ENCODE results near the gene FRMD7.
"Not testable (repeated sequence)": the region's sequence is repeated elsewhere in the genome, so short reads cannot be mapped to it uniquely, and the experiment has no call there.

The FRMD7 gene

DNA sequence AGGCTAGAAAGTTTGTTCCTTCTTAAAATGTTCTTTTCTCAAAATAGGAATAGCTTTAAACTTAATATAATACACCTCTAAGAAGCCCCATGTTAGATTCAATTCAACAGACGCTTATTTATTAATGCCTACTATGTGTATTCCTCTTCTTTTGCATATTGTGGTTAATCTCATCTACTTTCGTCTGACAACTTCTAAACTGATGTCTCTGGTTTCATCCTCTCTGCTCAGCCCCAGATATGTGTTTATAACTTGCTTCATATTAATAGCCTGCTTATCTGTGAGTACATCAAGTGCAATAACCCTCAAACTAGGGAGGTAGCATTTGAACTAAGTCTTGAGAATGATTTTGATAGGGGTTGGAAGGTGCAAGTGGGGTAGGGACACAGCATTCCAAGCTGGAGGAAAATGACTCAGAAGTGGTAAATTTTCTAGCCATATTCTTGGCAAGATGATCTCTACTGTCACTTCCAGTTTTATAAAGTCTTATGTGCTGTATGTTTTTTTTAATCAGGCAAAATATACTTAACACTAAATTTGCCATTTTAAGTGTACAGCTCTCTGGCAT is 67.8 kb downstream of the FRMD7 start:
- no peaks in the 10 kb centered on the region for H3K9me3 ChIP-seq (replicated peaks; ENCODE audit: low read length)
- no peaks in the 10 kb centered on the region for H3K4me1 ChIP-seq (ENCODE audit: control insufficient read depth, insufficient read depth, low read length)
- no peak overlapping the region for H3K4me2 ChIP-seq (ENCODE audit: low read length)

DNA sequence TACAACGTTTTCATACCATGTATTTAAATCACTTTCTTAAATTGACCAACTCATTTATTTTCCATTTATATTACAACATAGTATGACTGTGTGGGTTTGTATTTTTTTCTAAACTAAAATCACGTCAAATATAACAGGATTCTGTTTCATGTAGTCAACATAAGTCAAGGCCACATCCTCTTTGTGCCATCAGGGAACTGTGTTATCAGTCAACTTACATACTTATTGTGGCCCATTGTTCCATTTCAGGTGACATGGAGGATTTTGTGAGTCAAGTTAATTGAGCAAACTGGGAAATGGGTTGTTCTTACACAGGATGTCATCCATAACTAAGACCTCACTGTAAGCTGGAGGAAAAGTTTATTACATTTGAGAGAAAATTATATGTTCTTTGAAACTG is 68.8 kb downstream of the FRMD7 start:
- no peaks in the 10 kb centered on the region for H3K4me1 ChIP-seq (ENCODE audit: control insufficient read depth, insufficient read depth, low read length)
- no peak overlapping the region for H3K4me3 ChIP-seq (ENCODE audit: low read length)
- no peaks in the 10 kb centered on the region for H3K9me3 ChIP-seq (replicated peaks; ENCODE audit: low read length)
- H3K36me3 ChIP-seq (ENCODE audit: insufficient read depth, low read length), result no peaks in the 10 kb centered on the region
- H3K9ac ChIP-seq (ENCODE audit: low read depth, low read length), result no peak overlapping the region
- H3K27me3 ChIP-seq (ENCODE audit: control insufficient read depth, insufficient read depth, low read length), result peaks cover 28% of the 10 kb centered on the region
- H3K4me2 ChIP-seq (ENCODE audit: low read length), result no peak overlapping the region

More for the DNA sequence above, 67.8 kb downstream of the FRMD7 start:
- H3K27me3 ChIP-seq (ENCODE audit: control insufficient read depth, insufficient read depth, low read length), result peaks cover 26% of the 10 kb centered on the region
- H3K9ac ChIP-seq (ENCODE audit: low read depth, low read length), result no peak overlapping the region
- H3K4me3 ChIP-seq (ENCODE audit: low read length), result no peak overlapping the region
- H3K36me3 ChIP-seq (ENCODE audit: insufficient read depth, low read length), result no peaks in the 10 kb centered on the region

DNA sequence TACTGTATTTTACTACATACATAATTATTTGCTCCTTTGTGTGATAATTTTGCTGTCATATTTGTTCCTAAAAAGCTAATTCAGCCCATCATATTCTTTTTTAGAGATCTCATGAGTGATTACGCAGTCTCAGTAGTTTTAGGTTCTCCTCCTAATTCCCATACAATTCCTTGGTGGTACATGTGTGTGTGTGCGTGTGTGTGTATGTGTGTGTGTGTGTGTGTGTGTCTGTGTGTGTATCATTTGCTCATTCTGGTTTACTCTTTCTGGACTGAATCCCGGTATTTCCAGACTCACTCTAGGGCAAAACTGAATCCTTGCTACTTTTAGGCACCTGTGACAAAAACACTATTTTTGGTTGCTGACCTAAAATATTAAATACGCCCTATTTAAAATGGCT is 69.8 kb downstream of the FRMD7 start:
- Histone ChIP-seq H3K9me3 (replicated peaks; ENCODE audit: low read length) (no peaks in the 10 kb centered on the region), H3K36me3 (ENCODE audit: insufficient read depth, low read length) (no peaks in the 10 kb centered on the region), H3K4me1 (ENCODE audit: control insufficient read depth, insufficient read depth, low read length) (no peaks in the 10 kb centered on the region), H3K4me2 (ENCODE audit: low read length) (no peak overlapping the region), H3K9ac (ENCODE audit: low read depth, low read length) (no peak overlapping the region), H3K4me3 (ENCODE audit: low read length) (no peak overlapping the region), H3K27me3 (ENCODE audit: control insufficient read depth, insufficient read depth, low read length) (peaks cover 28% of the 10 kb centered on the region)

DNA sequence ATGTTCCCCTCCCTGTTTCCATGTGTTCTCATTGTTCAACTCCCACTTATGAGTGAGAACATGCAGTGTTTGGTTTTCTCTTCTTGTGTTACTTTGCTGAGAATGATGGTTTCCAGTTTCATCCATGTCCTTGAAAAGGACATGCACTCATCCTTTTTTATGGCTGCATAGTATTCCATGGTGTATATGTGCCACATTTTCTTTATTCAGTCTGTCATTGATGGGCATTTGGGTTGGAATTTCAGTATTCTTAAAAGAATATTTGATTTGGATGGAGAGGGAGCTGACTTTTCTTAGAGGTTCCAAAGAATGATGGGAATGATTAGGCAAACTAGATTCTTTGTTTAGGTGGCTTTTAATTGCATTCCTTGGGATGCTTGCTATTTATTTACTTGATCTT is 76.0 kb downstream of the FRMD7 start:
- H3K4me1 ChIP-seq (ENCODE audit: control insufficient read depth, insufficient read depth, low read length); H3K4me2 ChIP-seq (ENCODE audit: low read length); H3K9me3 ChIP-seq (replicated peaks; ENCODE audit: low read length); H3K4me3 ChIP-seq (ENCODE audit: low read length); H3K36me3 ChIP-seq (ENCODE audit: insufficient read depth, low read length); H3K9ac ChIP-seq (ENCODE audit: low read depth, low read length): not testable (repeated sequence)
- peaks cover 21% of the 10 kb centered on the region for H3K27me3 ChIP-seq (ENCODE audit: control insufficient read depth, insufficient read depth, low read length)

GRCh38 chrX:132046533-132046932 is 81.3 kb downstream of the FRMD7 start:
- Histone ChIP-seq H3K9me3 (replicated peaks; ENCODE audit: low read length) (no peaks in the 10 kb centered on the region), H3K4me1 (ENCODE audit: control insufficient read depth, insufficient read depth, low read length) (no peaks in the 10 kb centered on the region), H3K4me3 (ENCODE audit: low read length) (no peak overlapping the region), H3K4me2 (ENCODE audit: low read length) (no peak overlapping the region), H3K36me3 (ENCODE audit: insufficient read depth, low read length) (no peaks in the 10 kb centered on the region), H3K27me3 (ENCODE audit: control insufficient read depth, insufficient read depth, low read length) (peaks cover 13% of the 10 kb centered on the region), H3K9ac (ENCODE audit: low read depth, low read length) (no peak overlapping the region)

DNA sequence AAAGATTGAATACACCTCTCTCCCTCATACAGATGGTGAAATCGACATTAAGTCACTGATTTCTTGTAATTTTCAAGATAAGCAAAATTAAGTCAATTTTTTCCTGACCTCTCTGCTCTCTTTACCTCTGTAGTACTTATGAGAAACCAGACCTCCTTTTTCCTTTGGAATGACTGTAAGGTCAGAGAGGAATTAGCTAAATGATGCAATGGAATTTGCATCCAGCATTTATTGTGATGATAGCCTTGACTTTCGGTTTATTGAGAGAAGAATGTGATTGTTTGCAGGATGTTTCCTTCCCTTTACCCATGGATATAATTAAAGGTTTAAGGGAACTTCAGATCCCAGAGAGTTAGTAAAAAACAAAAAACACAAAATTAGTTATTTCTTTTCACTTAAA is 82.4 kb downstream of the FRMD7 start:
- Histone ChIP-seq H3K9me3 (replicated peaks; ENCODE audit: low read length) (no peaks in the 10 kb centered on the region), H3K4me3 (ENCODE audit: low read length) (no peak overlapping the region), H3K9ac (ENCODE audit: low read depth, low read length) (no peak overlapping the region), H3K36me3 (ENCODE audit: insufficient read depth, low read length) (no peaks in the 10 kb centered on the region), H3K27me3 (ENCODE audit: control insufficient read depth, insufficient read depth, low read length) (peaks cover 7% of the 10 kb centered on the region), H3K4me1 (ENCODE audit: control insufficient read depth, insufficient read depth, low read length) (no peaks in the 10 kb centered on the region), H3K4me2 (ENCODE audit: low read length) (no peak overlapping the region)

- Histone ChIP-seq H3K4me3 (ENCODE audit: low read length) (no peak overlapping the region), H3K9ac (ENCODE audit: low read depth, low read length) (no peak overlapping the region), H3K36me3 (ENCODE audit: insufficient read depth, low read length) (no peaks in the 10 kb centered on the region), H3K27me3 (ENCODE audit: control insufficient read depth, insufficient read depth, low read length) (peaks cover 6% of the 10 kb centered on the region), H3K4me1 (ENCODE audit: control insufficient read depth, insufficient read depth, low read length) (no peaks in the 10 kb centered on the region), H3K9me3 (replicated peaks; ENCODE audit: low read length) (no peaks in the 10 kb centered on the region), H3K4me2 (ENCODE audit: low read length) (no peak overlapping the region)
Observed at GRCh38 chrX:132044953-132045352, 82.9 kb downstream of the FRMD7 start.

GRCh38 chrX:132043977-132044376 is 83.8 kb downstream of the FRMD7 start:
- no peaks in the 10 kb centered on the region for H3K36me3 ChIP-seq (ENCODE audit: insufficient read depth, low read length)
- no peak overlapping the region for H3K4me3 ChIP-seq (ENCODE audit: low read length)
- H3K27me3 ChIP-seq (ENCODE audit: control insufficient read depth, insufficient read depth, low read length), result peaks cover 4% of the 10 kb centered on the region

GRCh38 chrX:132041015-132041414 is 86.8 kb downstream of the FRMD7 start:
- Histone ChIP-seq H3K4me3 (ENCODE audit: low read length) (no peak overlapping the region), H3K4me2 (ENCODE audit: low read length) (no peak overlapping the region), H3K9ac (ENCODE audit: low read depth, low read length) (no peak overlapping the region), H3K9me3 (replicated peaks; ENCODE audit: low read length) (no peaks in the 10 kb centered on the region), H3K4me1 (ENCODE audit: control insufficient read depth, insufficient read depth, low read length) (no peaks in the 10 kb centered on the region), H3K36me3 (ENCODE audit: insufficient read depth, low read length) (no peaks in the 10 kb centered on the region), H3K27me3 (ENCODE audit: control insufficient read depth, insufficient read depth, low read length) (peaks cover 8% of the 10 kb centered on the region)

More at GRCh38 chrX:132043977-132044376, 83.8 kb downstream of the FRMD7 start:
- Histone ChIP-seq H3K9me3 (replicated peaks; ENCODE audit: low read length) (no peaks in the 10 kb centered on the region), H3K9ac (ENCODE audit: low read depth, low read length) (no peak overlapping the region), H3K4me2 (ENCODE audit: low read length) (no peak overlapping the region), H3K4me1 (ENCODE audit: control insufficient read depth, insufficient read depth, low read length) (no peaks in the 10 kb centered on the region)

DNA sequence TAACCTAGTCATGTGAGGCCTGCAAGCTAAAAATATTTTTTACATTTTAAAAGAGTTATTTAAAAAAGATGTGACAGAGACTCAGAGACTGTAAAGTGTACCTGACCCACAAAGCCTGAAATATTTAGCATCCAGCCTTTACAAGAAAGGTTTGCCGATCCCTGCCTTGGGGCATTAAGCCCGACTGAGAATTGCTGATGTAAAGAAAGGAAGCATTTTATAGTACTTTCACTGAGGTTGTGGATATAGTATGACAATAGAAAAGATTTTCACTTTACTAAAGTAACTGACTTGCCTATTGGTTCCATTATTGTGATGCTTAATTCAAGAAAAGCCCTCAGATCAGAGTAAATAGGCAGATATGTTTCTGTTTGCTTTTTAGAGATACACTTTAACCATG is 87.8 kb downstream of the FRMD7 start:
- H3K4me1 ChIP-seq (ENCODE audit: control insufficient read depth, insufficient read depth, low read length), result no peaks in the 10 kb centered on the region
- H3K9me3 ChIP-seq (replicated peaks; ENCODE audit: low read length), result no peaks in the 10 kb centered on the region
- H3K4me3 ChIP-seq (ENCODE audit: low read length), result no peak overlapping the region
- peaks cover 6% of the 10 kb centered on the region for H3K27me3 ChIP-seq (ENCODE audit: control insufficient read depth, insufficient read depth, low read length)
- no peak overlapping the region for H3K4me2 ChIP-seq (ENCODE audit: low read length)
- no peak overlapping the region for H3K9ac ChIP-seq (ENCODE audit: low read depth, low read length)
- no peaks in the 10 kb centered on the region for H3K36me3 ChIP-seq (ENCODE audit: insufficient read depth, low read length)

DNA sequence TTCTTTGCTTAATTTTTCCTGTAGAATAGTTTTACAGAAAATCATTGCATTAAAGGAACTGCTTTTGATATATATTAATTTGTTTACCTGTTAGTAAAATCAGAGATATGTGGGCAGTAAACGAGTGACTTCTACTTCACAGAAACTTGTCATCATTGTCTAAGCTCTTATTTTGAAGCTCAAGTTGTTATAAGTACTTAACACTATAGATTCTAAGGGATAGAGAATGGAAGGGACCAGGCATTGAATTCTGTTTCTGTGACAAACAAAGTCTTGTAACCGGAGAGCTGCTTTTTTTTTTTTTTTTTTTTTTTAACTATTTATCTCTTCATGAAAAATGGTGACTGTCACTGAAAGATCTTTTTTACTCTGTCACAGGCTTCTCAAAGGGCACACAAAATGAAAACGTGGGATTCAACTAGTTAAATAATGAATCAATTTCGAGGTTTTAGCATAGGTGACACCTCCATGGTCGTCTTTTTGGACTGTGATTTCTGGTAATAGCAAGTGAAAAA is 90.3 kb downstream of the FRMD7 start:
- Histone ChIP-seq H3K9ac (ENCODE audit: low read depth, low read length) (no peak overlapping the region), H3K4me1 (ENCODE audit: control insufficient read depth, insufficient read depth, low read length) (no peaks in the 10 kb centered on the region), H3K4me2 (ENCODE audit: low read length) (no peak overlapping the region), H3K9me3 (replicated peaks; ENCODE audit: low read length) (no peaks in the 10 kb centered on the region), H3K36me3 (ENCODE audit: insufficient read depth, low read length) (no peaks in the 10 kb centered on the region), H3K27me3 (ENCODE audit: control insufficient read depth, insufficient read depth, low read length) (peaks cover 7% of the 10 kb centered on the region), H3K4me3 (ENCODE audit: low read length) (no peak overlapping the region)

DNA sequence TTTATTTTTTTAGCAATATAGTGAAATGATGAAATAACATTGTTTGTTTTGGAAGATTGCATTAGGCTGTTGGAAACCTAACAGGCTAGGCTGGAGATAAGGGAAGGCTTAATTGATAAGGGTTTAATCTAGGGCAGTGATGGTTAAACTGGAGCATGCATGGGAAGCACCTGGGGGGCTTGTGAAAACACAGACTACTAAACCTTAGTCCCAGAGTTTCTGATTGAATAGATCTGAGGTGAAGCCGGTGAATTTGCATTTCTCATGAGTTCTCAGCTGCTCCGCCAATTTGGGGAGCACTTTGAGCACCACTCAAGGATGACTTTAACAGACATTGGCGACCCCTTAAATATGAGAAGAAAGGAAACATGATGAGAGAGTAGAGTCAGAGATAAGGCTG is 93.2 kb downstream of the FRMD7 start:
- Histone ChIP-seq H3K36me3 (ENCODE audit: insufficient read depth, low read length) (no peaks in the 10 kb centered on the region), H3K4me1 (ENCODE audit: control insufficient read depth, insufficient read depth, low read length) (no peaks in the 10 kb centered on the region), H3K4me3 (ENCODE audit: low read length) (no peak overlapping the region), H3K4me2 (ENCODE audit: low read length) (no peak overlapping the region), H3K9me3 (replicated peaks; ENCODE audit: low read length) (no peaks in the 10 kb centered on the region), H3K9ac (ENCODE audit: low read depth, low read length) (no peak overlapping the region), H3K27me3 (ENCODE audit: control insufficient read depth, insufficient read depth, low read length) (peaks cover 14% of the 10 kb centered on the region)

All from skeletal muscle satellite cell (primary cell).